Measurements from ENCODE around the gene ILK.

The ILK gene

DNA sequence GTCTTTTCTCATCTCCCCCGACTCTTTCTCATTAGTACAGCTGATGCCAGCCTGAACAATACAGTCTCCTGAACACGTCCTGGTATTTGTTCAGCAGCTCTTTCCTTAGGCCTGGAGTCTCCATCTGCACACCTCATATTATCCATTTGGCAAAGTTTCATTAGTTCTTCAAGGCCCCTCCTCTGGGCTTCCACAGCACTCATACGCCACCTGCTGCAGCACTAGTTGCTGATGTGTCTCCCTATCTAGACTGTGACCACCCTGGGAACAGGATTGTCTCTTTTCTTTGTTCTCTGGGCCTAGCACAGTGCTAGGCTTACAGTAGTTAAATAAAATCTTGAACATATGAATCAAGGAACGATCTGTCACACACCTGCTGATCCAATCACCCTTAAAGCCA lies 34.9 kb downstream of the ILK start:
- no peak for DNase-seq

DNA sequence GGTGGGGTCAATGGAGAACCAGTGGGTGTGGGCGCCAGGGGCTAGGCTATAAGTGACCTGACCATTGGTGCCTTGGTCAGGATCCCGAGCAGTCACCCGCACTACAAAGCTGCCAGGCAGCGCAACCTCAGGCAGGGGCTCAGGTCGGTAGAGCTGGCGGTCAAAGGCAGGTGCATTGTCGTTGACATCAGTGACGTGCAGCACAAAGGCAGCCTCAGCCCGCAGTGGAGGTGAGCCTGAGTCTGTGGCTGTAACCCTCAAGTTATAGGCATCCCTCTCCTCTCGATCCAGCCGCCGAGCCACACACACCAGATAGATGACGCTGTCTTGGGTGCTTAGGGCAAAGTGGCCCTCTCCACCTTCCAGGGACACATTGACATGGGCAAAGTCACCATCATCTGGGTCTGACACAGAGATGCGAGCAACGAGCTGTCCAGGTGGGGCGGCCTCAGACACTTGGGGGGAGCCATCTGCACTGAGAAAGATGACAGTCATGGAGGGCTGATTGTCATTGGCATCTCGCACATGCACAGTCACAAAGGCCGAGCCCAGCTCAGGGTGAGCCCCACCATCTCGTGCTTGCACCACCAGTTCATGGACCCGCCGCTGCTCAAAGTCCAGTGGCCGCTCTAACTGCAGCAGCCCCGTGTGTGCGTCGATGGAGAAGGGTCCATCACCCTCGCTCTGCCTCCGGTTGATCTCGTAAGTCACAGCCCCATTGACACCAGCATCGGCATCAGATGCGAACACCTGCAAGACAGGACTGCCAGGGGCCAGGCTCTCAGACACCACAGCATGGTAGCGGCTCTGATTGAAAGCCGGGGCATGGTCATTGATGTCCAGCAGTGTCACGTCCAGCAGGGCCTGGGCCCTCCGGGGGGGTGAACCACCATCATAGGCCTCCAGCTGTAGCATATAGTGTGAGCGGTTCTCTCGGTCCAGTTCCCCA lies 36.7 kb downstream of the ILK start:
- no peak for DNase-seq

DNA sequence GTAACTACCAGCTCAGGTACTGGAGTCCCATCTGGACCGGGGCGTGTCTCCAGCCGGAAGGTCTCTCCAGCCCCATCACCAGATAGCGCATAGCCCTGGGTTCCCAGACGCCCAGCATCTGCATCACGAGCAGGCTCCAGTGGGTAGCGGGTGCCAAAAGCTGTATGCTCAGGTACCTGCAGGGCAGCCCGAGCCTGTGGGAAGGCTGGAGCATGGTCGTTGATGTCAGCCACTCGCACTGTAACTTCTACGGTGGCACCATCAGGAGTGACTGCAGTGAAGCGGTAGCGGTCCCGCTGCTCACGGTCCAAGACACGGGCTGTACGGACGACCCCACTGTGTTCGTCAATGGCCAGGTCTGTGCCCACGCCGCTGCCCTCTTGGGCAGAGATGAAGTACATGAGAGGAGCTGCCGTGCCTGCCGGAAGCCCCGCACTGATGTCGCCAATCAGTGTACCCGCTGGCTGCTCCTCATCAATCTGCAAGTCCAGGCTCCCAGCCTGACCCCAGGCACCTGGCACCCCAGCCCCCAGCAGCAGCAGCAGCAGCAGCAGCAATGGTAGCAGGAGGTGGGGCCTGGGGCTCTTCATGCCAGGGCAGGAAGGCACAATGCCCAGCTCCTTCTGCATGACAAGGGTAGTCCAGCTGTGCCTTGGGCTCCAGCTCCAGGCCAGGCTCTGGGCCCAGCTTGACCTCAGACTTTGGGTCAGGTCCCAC lies 37.6 kb downstream of the ILK start:
- no peak for DNase-seq

DNA sequence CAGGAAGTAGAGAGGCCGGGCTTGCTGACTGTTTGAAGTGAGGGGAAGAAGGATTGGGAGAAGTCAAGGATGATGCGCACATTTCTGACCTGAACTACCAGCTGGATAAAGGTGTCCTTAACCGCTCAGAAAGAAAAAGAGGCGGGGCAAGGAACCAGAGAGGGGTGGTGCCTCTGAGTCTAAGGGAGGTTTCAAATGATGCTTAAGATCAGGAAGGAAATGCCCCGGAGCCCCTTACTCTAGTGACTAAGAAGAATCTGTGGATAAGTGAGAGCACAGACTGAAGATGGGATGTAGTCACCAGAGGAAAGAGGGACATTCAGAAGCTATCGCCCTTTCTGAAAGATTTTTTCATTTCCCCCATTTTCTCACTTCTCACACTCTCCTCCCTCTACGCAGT lies 39.4 kb downstream of the ILK start:
- DNase-seq: no peak

DNA sequence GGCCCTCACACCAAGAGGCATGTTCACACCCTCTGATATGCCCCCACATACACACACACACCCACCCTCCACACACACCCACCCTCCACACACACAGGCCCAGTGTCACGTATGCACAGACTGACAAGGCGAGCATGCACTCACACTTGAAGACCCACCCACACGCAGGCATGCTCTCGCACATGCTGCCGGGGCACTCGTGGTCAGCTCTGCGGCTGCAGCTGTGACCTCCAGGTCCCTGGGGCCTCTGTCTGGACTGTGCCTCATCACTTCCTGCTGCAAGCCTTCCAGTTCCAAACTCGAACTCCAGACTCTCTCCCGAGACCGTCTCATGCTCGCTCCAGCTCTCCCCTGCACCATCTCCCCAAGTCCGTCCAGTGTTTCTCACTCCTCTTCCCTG lies 42.5 kb downstream of the ILK start:
- DNase-seq: no peak

DNA sequence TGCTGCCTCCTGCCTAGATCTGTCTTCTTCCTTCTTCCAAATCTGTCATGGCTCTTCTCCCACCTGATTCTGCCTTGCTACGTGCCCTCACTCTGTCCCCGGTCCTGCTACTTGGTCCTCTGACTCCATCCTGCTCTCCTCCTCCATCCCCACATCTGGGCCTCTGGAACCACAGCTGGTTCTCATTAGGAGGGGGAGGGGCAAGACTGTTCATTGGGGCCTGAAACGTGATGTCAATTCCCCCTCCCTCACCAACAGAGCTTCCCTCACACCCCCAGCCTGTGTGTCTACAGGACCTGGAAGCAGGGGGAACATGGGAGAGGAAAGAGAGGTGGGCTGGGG lies 43.0 kb downstream of the ILK start:
- DNase-seq: no peak

DNA sequence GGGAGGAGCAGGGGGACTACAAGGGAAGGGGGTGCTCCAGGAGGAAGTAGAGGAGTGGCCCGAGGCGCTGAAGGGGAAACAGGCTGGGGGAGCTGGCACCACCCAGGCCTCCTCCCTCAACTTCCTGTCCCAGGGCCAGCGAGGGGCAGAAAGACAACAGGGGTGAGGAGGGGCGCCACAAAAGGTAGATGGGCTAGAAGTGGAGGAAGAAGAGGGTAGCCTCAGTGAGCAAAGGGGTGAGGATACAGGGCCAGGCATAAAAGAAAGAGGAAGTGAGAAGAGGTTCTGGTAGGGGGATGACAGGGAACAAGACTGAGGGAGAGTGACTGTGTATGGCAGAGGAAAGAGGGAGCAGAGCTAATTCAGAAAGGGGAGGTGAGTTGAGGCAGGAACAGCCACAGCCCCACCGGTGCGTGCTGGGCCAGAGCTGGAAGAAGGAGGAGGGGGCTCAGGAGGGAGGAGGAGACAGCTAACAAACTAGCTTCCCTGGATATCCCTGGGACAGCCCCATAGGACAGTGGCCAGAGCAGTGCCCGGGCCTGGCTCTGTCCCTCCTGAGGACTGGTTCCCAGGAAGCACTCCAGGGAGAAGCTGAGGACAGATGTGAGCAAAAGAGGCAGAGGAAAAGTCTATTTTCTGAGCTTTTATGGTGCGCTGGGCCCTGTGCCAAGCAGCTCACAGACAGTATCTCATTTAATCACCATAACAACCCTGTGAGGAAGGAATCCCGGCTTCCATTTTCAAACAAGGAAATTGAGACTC lies 43.5 kb downstream of the ILK start:
- peak; percentile 42 for DNase-seq

DNA sequence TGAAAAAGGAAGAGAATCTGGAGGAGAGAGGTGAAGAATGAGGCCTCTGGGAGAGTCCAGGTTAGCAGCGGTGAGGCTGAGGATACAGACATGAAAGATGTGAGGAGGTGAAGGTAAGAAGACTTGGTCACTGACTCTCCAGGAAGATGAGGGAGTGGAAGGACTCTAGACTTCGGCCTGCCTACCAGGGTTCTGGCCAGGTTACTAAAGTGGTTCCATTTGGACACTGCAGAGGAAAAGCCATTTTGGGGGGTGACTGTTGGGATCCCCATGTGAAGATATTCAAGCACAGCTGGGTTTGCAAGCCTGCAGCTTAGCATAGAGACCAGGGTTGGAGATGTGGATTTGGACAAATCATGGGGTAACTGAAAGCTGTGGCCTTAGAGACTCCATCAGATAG lies 44.3 kb downstream of the ILK start:
- DNase-seq: no peak

DNA sequence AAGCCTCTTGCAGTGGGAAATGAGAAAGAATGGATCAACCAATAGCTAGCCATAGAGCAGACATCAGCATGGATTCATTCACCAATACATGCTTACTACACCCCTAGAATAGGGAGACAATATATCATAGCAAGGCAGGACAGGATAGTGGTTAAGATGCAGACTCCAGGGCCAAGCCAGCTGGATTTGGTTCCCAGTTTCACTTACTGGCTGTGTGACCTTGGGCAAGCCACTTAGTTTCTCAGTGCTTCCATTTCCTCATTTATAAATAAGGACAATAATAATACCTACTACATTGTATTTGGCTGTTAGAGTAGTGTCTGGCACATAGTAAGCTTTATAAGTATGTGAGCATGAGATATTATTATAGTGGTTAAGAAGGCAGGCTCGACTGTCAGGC lies 44.9 kb downstream of the ILK start:
- no peak for DNase-seq

DNA sequence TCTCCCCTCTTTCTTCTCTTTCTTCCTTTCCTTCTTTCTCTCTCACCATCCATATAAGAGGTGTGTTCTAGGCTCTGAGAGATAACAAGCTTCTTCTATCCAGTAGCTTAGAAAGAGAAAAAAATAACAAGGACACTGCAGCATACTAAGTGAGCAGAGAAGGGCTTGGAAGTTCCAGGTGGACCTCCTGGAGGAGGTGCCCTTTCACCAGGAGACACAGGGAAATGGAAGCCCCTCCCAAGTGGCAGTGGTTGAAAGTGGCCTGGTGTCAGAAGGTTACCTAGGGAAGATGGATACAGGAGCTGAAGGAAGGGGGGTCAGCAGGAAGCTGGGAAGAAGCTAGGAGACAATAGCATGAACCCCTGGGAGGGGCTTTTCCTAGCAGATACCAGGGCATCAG lies 46.5 kb downstream of the ILK start:
- DNase-seq: no peak

DNA sequence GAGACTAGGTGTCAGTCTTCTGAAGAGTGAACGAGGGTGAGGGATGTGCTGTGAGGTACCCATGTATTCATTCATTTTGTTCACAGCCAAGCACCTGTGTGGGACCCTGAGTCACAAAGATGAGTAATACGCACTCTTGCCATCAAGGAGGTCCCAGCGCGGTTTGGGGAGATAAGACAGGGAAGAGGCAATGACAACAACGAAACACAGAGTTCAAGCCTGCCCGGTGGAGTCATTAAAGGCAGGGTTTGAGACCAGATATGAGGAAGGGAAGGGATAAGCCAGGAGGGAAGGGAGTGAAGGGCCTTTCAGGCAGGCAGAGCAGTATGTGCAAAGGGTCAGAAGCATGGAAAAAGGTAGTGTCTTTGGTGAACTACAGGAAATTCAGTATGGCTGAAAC lies 47.4 kb downstream of the ILK start:
- peak; percentile 57 for DNase-seq

DNA sequence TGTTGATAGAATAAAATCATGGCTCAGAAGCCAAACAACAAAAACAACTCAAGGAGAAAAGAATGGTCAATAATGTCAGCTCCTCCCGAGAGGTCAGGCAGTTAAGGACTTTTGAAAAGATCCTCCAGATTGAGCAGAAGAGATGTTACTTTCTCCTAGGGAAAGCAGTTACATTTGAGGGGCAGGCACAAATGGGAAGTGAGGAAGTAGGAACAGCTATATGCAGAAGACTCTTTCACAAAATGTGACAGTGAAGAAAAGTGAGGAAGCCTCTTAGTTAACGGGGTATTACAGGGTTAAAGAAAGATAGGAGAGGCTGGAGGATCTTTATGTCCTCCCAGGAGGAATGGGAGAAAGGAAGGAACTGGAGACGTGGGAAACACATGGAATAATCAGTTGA lies 48.6 kb downstream of the ILK start:
- DNase-seq: no peak

DNA sequence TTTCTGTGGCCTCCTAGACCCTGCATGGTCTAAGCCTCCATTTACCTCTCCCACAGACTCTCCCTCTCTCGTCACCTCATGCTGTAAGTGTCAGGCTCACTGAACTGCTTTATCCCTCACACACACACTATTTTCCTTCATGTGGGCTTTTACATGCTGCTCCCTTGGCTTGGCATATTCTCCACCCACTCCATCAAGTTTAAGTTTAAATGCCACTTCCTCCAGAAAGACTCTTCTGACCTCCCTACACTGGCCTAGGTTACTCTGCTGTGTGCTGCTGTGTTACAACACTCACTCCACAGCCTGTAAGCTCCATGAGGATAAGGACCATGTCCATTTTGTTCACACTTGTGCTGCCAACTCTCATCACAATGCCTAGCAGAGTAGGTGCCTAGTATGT lies 49.5 kb downstream of the ILK start:
- DNase-seq: no peak

DNA sequence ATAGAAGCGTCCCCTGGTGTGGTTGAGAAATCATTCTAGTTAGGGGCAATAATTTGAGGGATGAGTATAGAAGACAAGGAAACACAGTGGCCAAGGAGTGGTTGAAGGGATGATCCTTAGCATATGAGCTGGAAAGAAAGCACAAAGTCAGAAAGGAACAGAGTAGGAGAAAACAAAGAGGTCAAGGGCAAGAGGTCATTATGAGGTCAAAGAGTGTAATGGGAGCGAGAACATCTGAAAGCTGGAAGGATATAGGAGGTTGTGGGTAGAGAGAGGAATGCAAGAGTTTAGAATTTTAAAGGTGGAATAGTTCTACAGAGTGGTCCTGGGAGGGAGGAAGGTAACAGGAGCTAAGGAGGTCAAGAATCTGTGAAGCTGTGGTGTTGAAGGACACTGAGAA lies 50.1 kb downstream of the ILK start:
- no peak for DNase-seq

DNA sequence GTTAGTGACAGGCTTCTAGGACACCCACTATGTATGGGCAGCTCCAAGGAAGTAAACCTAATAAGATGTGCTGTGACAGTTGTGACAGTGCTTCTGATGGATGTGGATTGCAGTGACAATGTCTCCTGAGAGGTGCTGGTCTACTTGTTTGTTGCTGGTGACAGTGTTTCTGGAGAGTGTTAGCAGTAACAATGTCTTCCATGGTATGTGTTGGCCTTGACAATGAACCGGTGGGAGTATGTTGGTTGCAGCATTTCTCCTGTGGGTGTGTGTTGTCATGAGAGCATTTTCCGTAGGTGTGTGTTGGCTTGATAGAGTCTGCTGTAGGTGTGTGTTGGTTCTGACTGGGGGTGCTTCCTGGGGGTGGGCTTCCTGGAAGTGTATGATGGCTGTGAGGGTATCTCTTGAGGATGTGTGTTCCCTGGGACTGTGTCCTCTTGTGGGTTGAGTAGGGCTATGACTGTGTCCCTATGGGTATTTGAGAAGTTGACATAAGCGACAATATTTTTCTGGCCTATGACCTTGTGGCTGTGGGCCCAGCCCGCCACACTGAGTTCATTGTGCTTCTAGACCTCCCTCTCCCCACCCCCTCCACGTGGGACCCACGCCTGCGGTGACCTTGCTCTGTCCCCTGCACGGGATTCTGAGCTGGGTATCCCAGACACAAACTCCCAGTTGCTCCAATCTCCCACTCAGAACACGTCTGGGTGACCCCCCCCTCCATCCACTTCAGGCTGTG lies 50.9 kb downstream of the ILK start:
- DNase-seq: no peak

DNA sequence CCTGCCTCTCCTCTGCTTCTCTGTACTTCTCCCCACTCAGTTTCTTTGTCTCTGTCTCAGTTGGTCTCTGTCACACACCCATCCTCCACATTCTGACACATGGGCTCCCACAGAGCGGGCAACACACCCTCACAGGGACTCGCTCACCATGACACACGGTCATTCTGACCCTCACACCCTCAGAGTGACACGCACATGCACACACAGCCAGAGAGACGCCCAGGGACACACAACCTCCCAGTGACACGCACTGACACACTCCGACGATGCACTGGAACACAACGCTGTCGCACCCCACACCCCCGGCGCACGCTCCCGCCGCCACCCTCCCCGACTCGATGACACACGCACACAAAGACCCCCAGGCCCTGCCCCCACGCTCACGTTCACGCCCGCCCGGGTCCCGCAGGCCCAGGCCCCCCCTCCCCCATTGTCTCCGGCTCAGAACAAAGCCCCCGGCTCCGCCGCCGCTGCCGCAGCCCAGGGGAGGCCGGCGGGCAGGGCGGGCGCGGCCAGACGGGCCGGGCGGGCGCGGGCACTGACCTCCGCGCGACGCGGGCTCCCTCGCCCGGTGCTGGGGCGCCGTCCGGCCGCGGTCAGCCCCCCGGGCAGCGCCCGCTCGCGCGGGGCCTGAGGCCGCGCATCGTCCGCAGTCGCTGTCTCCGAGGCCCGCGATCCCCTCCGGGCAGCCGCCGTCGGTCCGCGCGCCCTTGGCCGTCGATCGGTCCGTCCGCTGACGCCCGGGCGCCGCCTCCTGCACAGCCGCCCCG lies 51.6 kb downstream of the ILK start:
- DNase-seq: peak; percentile 43

DNA sequence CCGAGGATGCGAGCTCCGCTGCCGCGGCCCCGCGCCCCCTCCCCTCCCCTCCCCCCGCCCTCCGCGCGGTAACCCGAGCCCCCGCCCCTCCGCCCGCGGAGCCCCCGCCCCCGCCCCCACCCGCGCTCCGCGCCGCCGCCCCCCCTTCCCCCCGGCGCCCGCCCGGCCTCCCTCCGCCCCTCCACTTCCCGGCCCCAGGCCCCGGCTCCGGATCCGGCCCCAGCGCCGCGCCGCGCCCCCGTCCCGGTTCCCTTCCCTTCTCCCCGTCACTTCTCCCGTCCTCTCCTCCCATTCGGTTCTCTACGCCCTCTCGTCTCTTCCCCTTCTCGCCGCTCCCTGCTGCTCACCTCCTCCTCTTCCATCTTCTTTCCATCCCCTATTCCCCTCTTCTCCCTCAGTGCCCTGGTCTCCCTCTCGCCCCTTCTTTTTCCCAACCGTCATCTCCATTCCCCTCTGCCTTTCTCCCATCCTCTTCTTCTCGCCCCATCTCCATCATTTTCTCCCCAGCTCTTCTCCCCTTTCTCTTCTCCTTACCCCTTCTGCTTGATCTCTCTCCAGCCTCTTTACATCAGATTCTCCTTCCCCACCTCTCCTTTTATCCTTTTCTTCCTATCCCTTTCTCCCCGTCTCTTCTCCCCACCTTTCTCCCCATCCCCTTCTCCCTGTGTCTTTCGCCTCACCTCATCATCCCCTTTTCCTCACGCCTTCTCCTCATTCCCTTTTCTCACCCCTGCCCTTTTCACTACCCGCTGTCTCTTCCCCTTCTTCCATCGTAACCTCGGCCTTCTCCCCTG lies 52.4 kb downstream of the ILK start, which contains the start of gene DCHS1:
Gene DCHS1 (minus strand): TSS at position 20 of the 794 bp plus-strand sequence. CDS start 14,196 bp downstream, outside the sequence.
- no peak for DNase-seq

DNA sequence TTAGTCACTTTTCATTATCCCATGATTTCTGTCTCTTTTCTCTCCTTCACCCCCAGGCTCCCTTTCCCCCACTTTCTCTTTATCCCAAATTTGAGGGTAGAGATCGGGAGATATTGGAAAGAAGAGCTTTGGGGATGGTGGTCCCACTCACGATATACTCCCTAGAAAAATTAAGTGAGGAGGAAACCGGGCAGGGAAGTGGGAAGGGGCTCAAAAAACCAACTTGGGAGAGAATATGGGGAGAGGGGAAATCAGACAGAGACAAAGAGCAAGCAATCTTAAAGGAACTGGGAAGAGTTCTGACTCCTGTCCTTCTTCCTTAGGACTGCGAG lies 53.0 kb downstream of the ILK start:
- DNase-seq: no peak

DNA sequence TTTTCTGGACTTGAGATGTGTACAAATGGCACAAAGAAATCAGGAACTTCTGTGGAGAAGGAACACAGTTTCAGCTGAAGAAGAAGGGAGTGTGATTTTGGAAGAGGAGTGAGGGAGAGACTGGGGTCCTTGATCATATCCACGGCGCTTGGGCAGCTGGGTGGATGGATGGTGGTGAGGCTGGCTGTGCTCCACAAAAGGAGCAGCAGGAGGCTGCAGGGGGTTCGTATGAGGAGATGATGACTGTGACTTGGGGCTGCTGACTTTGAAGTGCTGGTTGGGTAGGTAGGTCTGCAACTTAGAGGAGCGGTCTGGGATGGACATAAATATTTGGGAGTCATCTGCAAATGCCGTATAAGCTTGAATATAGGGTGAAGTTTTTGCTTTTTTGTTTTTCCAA lies 53.4 kb downstream of the ILK start:
- DNase-seq: no peak

DNA sequence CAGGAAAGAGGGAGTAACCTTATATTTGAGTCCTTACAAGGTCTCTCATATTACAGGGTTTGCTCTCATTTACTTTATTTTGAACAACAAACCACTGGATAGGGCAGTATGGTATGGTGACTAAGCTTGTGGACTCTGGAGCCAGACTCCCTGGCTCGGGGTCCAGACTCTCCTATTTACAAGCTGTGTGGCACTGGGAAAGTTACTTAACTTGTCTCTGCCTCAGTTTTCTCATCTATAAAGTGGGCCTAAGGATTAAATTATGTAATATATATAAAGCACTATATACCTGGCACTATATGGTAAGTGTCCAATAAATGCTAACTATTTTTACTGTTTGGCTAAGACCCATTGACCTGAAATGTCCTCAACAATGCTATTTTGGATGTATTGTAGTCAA lies 53.8 kb downstream of the ILK start:
- DNase-seq: no peak

DNA sequence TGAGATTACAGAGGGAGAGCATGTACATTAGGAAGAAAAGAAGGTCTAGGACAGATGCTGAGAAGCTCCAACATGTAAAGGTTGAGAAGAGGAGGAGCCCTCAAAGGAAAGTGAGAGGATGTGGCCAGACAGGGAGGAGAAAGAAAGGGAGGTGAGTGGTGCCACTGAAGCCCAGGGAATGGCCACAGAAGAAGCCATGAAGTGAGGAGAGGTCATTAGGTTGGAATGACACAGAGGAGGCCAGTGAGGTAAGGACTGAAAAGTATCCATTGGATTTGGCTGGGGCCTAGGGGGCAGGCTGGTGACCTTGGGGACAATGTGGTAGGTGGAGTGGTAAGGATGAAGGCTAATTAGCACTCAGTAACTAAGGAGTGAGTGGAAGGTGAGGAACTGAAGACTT lies 55.1 kb downstream of the ILK start:
- no peak for DNase-seq

All from activated CD4-positive, alpha-beta T cell treated with anti-CD3 and anti-CD28 coated beads for 48 hours (primary cell).